Right renal pelvis (tissue), 4 donors: ENCODE measurements around the gene HIVEP3. TPM values are rescaled to one million over a fixed set of nuclear protein-coding genes. Genes with fewer than 3 reads are reported as not detected.

Source experiments
- DNase-seq, 4 donors: peaks; one replicate each; pipeline ENCODE4 v3.0.0-alpha.2; 2013; ENCODE audit warnings: low read depth in 4 of 4, low spot score in 3 of 4, missing footprints in 1 of 4
- polyA plus RNA-seq, 4 donors: library from polyadenylated mRNA; unstranded; fragments of 120-200 nt; gene quantifications; one replicate each; pipeline ENCODE4 v1.2.1, GENCODE V29; 2013; ENCODE audit not compliant: insufficient read length in 4 of 4

Gene HIVEP3
- polyA plus RNA-seq, 4 donors: 3.9 to 4.9 (median 4.5) TPM

DNA sequence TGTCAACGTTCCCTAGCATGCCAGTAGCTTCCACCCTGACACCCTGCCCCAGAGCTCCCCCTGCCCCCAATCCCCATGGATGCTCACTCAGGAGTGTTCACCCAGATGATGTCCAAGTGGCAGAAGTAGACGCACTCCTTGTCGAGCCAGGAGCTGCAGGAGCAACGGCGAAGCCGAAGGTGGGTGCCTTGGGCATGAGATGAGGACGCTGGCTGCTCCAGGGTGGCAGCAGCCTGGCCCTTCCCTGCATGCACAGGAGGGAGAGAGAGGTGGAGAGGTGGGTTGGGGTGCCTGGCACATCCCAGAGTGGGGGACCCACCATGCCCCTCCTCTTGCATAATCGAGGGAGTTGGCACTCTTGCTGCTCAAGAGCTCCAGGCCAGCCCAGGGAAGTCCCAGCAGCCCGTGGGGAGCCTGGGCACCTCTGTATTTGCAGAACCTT lies 434.7 kb downstream of the HIVEP3 start:
- DNase-seq: no peak

DNA sequence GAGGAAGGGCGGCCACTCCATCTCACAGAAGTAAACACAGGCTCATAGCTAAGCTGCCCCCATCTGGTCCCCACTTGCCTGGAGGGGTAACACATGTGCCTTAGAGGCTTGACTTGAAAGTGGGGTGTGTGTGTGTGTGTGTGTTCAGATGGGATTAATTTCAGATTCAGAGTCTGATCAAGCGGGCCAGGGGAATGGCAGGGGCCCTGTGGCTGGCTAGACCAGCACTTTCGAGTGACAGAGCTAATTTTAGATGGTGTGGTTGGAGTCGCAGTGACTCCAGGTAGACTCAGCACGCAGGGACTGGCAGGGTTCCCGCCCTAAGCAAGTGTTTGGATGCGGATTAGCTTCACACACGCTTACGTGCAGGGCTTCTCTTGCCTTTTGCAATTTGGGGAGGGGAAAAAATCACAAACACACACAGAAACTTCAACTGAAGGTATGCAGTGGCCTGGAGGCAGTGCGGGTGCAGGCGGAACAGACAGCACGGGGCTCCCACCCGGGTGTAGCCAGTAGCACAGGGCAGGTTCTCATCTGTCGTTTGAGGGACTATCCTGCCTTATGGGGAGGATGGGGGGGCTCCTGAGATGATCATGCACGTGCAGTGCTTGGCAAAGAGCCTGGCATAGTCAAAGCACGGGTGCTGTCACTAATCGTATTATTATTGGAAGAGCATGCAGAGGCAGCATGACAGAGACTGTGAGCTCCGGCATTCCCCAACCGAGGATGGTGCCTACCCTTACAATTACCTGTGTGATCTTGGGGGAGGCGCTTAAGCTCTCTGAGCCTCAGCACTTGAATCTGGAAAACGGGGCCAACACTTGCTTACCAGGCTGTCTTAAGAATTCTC lies 435.5 kb downstream of the HIVEP3 start:
- no peak for DNase-seq

- DNase-seq: no peak
Observed at GRCh38 chr1:41482001-41482765, 436.5 kb downstream of the HIVEP3 start.

GRCh38 chr1:41481109-41481775 lies 437.5 kb downstream of the HIVEP3 start:
- DNase-seq: no peak

DNA sequence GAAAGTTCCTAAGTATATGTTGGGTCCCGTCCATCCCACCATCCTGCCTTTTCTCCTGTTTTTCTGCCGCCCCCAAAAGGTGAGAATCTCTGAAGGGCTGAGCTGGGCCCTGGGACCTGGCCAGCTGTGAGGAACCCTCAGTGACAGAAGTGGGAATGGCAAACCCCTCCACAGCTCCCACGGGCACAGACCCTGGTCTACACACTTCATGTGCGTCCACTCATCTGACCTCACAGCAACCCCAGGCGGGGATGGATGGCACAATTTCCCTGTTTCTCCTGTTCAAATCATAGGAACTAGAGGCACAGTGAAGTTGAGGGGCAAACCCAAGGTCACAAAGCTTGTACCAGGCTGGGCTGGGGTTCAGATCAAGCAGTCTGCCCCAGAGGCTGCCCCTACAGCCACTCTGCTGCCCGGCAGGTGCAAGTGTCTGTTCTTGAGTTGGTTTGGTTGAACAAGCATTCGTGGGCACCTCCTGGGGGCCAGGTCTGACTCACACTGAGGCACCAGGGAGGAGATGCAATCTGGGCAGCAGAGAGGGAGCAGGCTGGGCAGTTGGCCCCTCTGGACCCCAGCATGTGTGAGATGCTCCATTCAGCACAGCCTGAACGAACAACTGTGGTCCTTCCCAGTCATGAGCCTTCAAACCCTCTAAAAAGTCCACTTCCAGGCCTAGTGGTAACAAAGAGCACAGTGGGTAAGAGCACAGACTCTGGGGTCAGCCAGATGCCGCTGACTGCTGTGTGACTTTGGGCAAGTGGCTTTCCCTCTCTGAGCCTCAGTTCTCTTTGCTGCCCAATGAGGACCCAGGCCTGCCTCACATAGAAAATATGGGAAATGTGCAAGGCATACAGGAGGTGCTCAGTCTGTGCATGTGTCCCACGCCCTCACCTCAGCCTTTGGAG lies 438.3 kb downstream of the HIVEP3 start:
- no peak for DNase-seq

- no peak for DNase-seq
Observed at GRCh38 chr1:41479808-41480160, 438.9 kb downstream of the HIVEP3 start.

- DNase-seq: no peak
Observed at GRCh38 chr1:41479000-41479807, 439.5 kb downstream of the HIVEP3 start.

DNA sequence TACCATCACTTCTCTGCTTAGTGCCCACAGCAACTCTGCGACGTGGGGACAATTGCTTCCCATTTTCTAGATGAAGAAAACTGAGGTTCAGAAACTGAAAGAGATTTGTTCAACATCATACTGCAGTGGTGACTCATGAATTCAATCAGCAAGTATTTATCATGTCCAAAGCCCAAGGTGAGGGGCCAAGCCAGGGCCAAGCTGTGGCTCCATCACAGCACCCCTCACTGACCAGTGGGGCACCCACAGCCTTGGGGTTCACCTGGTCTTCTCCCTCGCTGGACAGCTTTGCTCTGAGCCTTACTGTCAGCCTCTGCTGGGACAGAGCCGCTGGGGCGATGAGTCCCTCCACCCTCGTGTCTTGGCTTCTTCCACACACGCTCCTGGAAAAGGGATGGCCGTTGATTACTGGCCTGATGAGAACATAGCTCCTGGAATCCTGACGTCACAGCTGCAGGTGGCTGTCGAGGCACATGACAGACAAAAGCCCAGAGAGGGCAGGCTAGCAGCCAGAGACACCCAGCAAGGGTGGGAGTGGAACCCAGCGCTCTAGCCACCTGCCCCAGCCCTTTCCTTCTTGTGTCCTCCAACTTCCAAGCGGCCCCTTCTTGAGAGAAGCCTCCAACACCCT lies 440.5 kb downstream of the HIVEP3 start:
- DNase-seq: no peak

DNA sequence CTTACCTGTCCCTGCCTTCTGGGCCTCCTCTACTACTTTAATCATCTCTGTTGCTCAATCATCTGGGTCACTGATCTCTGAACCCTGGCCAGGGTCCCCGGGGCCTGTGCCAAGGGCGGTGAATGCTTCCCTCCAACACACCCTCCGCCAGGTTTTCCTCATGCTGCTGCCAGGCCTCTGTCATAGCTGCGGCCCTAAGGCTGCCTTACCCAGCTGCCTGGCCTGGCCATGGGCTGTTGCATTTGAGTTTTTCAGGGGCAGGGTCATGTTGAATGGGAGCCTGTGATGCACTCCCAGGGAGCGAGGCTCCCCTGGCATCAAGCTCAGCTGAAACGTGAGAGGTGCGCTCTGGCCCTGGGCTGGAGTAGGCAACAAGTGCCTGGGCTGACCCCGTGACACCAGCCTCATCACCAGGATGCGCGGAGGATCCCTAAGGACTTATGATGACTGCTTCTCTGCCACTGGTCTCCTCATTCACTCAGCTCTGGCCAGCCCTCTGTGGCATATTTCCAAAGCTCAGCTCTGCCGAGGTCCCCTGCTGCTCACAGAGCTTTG lies 441.8 kb downstream of the HIVEP3 start:
- DNase-seq: no peak

GRCh38 chr1:41475859-41476567 lies 442.7 kb downstream of the HIVEP3 start:
- no peak for DNase-seq

GRCh38 chr1:41475346-41475745 lies 443.4 kb downstream of the HIVEP3 start:
- no peak for DNase-seq

DNA sequence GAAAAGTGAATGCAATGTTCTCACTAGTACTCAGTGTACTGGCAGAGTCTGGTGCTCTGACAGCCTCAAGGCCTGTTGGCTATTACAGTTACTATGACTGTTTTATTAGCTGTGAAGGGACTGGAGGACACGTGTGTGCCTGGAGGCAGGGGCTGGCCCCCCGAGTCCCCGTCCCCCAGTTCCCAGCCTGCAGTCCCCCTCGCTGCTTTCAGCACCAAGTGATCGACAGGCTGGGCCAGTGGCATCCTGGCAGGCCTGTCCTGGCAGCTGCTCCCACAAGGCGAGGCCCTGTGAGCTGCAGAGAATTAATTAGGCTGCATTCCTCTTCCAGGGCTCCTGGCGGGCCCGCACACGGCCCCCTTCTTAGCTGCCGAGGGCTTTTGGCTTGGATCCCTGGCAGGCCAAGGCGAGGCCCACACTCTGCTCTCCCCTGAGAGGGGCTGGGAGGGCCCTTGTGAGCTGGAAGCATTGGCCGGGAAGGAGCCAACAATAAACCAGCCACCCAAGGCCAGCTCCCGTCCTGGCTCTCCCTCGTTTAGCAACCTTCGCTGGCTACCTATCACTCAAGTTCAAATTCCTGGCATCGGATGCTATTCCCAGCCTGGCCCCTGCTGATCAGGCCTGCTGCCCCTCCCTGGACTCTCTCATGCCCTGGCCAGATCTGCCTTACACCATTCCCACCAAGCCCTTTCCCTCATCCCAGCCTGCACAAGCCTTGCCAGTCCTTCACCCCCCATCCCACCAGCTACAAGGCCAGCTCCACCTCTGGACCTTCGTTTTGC lies 444.0 kb downstream of the HIVEP3 start:
- no peak for DNase-seq

DNA sequence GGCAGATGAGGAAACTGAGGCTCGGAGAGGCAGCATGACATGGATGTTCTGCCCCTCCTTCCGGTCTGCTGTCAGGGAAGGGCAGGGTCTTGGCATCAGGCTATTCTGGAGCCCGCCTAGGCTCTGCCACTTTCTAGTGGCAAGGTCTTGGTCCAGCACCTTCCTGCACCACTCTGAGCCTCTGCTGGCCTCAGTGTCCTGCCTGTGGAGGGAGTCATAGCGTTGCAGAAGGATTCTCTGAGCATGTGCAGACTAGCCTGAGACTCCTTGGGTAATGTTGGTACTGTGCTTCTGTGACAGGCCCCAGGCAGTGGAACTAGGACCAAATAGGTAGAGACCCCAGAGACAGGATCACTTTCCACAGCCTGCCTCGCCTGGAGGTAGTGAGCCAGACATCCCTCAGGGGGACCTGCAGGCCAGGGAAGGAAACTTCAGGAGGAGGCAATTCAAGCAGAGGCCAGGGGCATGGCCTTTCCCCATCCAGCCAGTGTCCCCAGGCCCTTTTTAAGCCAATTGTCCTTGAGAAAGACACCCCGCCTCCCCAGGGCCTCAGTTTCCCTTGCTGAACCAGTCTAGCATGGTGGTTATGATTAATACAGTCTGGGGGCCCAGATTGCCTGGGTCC lies 444.9 kb downstream of the HIVEP3 start:
- DNase-seq: no peak

- no peak for DNase-seq
Observed at GRCh38 chr1:41471658-41472057, 447.1 kb downstream of the HIVEP3 start.

DNA sequence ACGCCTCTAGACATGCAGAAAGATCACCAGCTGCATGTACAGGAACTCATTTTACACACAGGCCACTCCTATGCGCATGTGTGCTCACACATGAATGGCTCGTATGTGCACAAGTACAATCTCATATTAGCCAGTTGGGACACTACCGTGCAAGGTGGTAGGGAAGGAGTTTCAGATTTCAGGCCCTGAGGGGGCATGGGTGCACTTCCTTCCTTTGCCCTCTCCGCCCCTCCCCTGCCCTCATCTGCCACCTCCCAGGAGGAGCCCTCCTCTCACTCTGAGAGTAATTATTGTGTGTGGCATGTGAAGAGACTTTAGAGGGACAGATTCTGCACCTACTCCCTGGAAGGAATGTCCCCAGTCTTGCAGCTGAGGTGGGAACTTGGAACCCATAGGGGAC lies 449.0 kb downstream of the HIVEP3 start:
- no peak for DNase-seq

DNA sequence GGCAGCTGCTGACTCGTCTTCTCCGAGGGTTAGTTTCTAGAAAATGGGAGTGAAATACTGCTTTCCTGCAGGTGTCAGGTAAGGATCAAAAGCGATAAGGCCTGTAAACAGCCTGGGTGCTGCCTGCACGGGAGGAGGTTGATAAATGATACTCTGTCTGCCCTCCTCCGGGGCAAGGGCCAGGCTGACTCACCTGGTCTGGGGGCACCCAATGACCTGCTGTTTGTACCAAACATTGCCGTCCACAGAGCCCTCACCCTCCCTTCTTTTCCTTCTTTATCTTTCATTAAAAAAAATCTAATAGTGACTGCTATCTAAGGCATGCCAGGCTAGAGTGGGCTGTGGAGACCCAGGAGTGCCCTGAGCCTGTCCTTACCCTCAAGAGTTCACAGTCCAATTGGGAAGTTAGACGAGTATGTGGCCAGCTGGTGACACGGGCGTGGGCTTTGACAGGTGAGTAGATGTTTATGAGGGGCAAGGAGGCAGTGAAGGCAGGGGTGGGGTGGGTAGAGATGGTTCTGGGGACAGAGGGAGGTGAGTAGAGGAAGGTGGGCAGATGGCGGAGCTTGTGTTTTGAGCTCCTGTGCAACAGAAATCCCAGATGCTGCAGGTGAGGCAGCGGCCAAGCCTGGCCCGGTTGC lies 450.5 kb downstream of the HIVEP3 start:
- no peak for DNase-seq
